Upper lobe of right lung (tissue), 1 donor: ENCODE results near the gene ANTXRL. TPM values are rescaled to one million over a fixed set of nuclear protein-coding genes. Genes with fewer than 3 reads are reported as not detected.
"Not testable (repeated sequence)": the region's sequence is repeated elsewhere in the genome, so short reads cannot be mapped to it uniquely, and the experiment has no call there.

ENCODE experiments used
- ATAC-seq: fragments of 200-7000 bp; cut with Tn5 transposase; one replicate; pipeline ENCODE4 v1.9.1; 2020; ENCODE audit warnings: mild to moderate bottlenecking, moderate library complexity
- DNase-seq: peaks from one replicate; pipeline ENCODE4 v3.0.0-alpha.2; 2020
- H3K27ac ChIP-seq: fragments of 200-600 bp; one replicate; pipeline ENCODE4 v1.8.0; 2022
- H3K27me3 ChIP-seq: fragments of 200-600 bp; one replicate; pipeline ENCODE4 v1.8.0; 2022; ENCODE audit warnings: mild to moderate bottlenecking
- H3K36me3 ChIP-seq: fragments of 200-600 bp; one replicate; pipeline ENCODE4 v1.8.0; 2022
- H3K4me1 ChIP-seq: fragments of 200-600 bp; one replicate; pipeline ENCODE4 v1.8.0; 2022
- H3K4me3 ChIP-seq: fragments of 200-600 bp; one replicate; pipeline ENCODE4 v1.8.0; 2022; ENCODE audit warnings: mild to moderate bottlenecking
- H3K9me3 ChIP-seq: fragments of 200-600 bp; one replicate; pipeline ENCODE4 v1.8.0; 2022
- CTCF ChIP-seq: fragments of 200-600 bp; IDR thresholded peaks from one replicate; pipeline ENCODE4 v1.8.0; 2022; ENCODE audit warnings: antibody characterized with exemption
- intact Hi-C: fragments of 100-400 bp; cut with DNase I; formaldehyde crosslinking; loops from one replicate; pipeline ENCODE4 v1.11.0; 2022
- total RNA-seq: library from RNA; stranded (reverse); fragmentation: NEBNext Ultra II Directional; extraction: Animal tissue kit (Norgen Biotek cat#: 25700); gene quantifications from one replicate; pipeline ENCODE4 v1.2.1, GENCODE V29; 2021
- donor health status: DM: no; HTN: yes; CAD: no; lungs with severe emphysema.

The ANTXRL gene
- total RNA-seq, 1 donor from 2014 or later: not detected

DNA sequence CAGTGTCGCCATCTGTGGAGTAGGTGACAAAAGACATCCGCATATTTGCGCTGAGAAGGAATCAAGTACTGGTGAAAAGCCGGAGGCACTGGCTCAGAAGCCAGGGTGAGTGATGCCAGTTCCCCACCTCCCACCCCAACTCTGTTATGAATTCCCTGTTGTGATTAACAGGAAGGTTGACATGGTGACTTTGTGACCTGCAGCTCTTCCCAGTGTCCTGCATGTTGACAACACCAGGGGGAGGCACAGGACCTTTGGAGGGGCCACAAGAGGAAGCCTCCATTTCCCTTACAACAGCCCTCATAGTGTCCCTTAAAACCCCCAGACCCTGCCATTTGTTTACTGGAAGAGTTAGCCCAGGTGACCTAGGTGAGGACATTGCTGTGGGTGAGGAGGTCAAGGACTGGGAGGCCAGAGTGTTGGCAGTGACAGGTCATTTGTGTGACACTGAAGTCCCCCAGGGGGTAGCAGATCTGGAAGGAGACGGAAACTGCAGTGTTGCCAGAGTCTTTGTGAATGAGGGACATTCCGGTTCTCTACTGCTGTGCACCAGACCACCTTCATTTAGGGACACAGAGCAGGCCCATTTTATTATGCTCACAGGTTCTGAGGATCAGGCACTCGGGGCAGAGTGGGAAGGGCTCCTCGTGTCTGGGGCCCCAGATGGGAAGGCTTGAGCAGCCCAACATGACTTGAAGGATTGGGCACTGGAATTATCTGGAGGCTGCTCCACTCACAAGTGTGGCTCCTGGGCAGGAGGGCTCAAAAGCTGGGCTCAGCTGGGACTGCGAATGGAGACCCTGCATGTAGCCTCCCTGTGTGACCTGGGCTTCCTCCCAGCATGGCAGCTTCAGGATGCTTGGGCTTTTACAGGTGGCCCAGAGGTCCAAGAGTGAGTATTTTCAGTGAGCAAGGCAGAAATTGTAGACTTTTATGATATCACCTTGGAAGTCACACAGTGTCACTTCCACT lies 13.0 kb upstream of the ANTXRL start:
- no peaks in the 10 kb centered on the region for H3K27me3 ChIP-seq
- no peak overlapping the region for H3K4me3 ChIP-seq
- intact Hi-C loops: no loop called here
- H3K27ac ChIP-seq: no peak overlapping the region
- no peak for TF ChIP-seq CTCF
- ATAC-seq (peak; percentile 12), DNase-seq (no peak)
- H3K9me3 ChIP-seq: no peaks in the 10 kb centered on the region
- no peaks in the 10 kb centered on the region for H3K4me1 ChIP-seq
- H3K36me3 ChIP-seq: no peaks in the 10 kb centered on the region

DNA sequence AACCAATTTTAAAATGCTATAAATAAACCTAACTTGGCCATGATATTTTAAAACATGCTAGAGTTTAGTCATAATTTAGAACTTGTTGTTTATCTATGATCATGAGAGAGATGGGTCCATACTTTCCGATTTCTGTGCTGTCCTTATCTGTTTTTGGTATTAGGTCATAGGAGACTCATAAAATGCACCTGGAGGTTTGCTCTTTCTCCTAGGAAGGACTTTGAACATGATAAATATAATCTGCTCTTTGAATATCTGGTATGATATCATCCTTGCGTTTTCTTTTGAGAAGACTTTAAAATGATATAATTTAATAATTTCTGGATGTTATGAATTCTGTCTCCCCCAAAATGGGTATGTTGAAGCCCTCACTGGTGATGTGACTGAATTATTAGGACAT lies 9.0 kb upstream of the ANTXRL start:
- no peak for TF ChIP-seq CTCF

GRCh38 chr10:46282421-46282831 lies 4.4 kb upstream of the ANTXRL start:
- H3K27ac ChIP-seq, H3K9me3 ChIP-seq, H3K36me3 ChIP-seq, H3K27me3 ChIP-seq, DNase-seq: not testable (repeated sequence)
- ATAC-seq: peak; percentile 0
- Histone ChIP-seq H3K4me1 (peaks cover 13% of the 10 kb centered on the region), H3K4me3 (peak overlapping the region; percentile 50)
- intact Hi-C loops: loop anchor here (2.0 kb wide), 1 partner anchor 176 kb away; no protein-coding TSS in a partner anchor

More for the DNA sequence above, 9.0 kb upstream of the ANTXRL start:
- intact Hi-C loops: no loop called here
- H3K36me3 ChIP-seq: no peaks in the 10 kb centered on the region
- peaks cover 3% of the 10 kb centered on the region for H3K4me1 ChIP-seq
- H3K27me3 ChIP-seq: no peaks in the 10 kb centered on the region
- no peaks in the 10 kb centered on the region for H3K9me3 ChIP-seq
- no peak for DNase-seq
- no peak overlapping the region for H3K4me3 ChIP-seq
- H3K27ac ChIP-seq: no peak overlapping the region
- ATAC-seq: no peak

- Histone ChIP-seq H3K27me3 (no peaks in the 10 kb centered on the region), H3K36me3 (no peaks in the 10 kb centered on the region), H3K27ac (no peak overlapping the region), H3K4me3 (peak overlapping the region; percentile 50), H3K9me3 (no peaks in the 10 kb centered on the region), H3K4me1 (peaks cover 13% of the 10 kb centered on the region)
- ATAC-seq (peak; percentile 91), DNase-seq (peak; percentile 90)
- intact Hi-C loops: loop anchor here (2.0 kb wide), 1 partner anchor 176 kb away; no protein-coding TSS in a partner anchor
- TF ChIP-seq CTCF: no peak
Measured at GRCh38 chr10:46282842-46283574, 3.8 kb upstream of the ANTXRL start.

DNA sequence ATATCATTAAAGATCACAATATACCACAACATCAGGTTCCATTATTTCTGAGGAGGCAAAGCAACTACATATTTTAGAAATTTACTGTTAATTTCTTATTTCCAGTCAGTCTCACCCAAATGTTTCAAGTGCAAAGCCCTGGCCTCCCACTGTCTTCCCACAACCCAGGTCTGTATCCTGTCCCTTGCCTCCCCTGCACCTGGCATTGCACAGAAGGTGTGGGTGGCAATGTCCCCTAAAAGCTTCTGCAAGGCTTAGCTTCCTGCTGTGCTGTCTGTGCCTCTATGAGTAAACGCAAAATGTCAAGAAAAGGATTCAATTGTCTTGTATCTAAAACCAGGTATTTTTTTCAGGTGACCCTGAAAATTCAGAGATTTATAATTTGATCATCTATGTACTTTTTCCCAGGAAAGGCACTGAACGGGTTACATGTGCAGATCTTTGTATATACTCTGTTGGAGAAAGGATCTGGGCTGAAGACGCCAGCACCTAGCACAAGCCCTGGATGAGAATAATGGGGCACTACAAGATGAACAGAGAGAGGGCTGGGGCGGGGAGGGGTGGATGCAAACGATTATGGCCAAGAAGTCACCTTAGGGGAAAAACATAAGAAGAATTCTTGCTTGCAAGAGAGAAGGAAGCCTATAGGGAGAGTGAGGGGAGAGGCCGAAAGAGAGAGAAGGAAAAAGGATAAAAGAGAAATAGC lies 3.1 kb upstream of the ANTXRL start:
- H3K27me3 ChIP-seq: no peaks in the 10 kb centered on the region
- no peaks in the 10 kb centered on the region for H3K36me3 ChIP-seq
- TF ChIP-seq CTCF: no peak
- peak overlapping the region; percentile 75 for H3K4me3 ChIP-seq
- intact Hi-C loops: loop anchor here (2.0 kb wide), 1 partner anchor 177 kb away; no protein-coding TSS in a partner anchor
- peaks cover 13% of the 10 kb centered on the region for H3K4me1 ChIP-seq
- no peak for ATAC-seq
- H3K9me3 ChIP-seq: no peaks in the 10 kb centered on the region
- no peak for DNase-seq
- H3K27ac ChIP-seq: no peak overlapping the region
